Skeletal muscle satellite cell (primary cell): ENCODE measurements around the gene NPAS3.

Experiments
- H3K27me3 ChIP-seq: 2 replicates; pipeline ENCODE4 v1.7.0; 2013; ENCODE audit warnings: low read length; ENCODE audit not compliant: control insufficient read depth, insufficient read depth
- H3K36me3 ChIP-seq: 2 replicates; pipeline ENCODE4 v1.7.0; 2013; ENCODE audit warnings: mild to moderate bottlenecking, control low read depth, low read length; ENCODE audit not compliant: insufficient read depth
- H3K4me1 ChIP-seq: 2 replicates; pipeline ENCODE4 v1.7.0; 2013; ENCODE audit warnings: low read length; ENCODE audit not compliant: control insufficient read depth, insufficient read depth
- H3K4me2 ChIP-seq: 2 replicates; pipeline ENCODE4 v1.7.0; 2013; ENCODE audit warnings: mild to moderate bottlenecking, low read length
- H3K4me3 ChIP-seq: 2 replicates; pipeline ENCODE4 v1.7.0; 2013; ENCODE audit warnings: low read length
- H3K9ac ChIP-seq: 2 replicates; pipeline ENCODE4 v1.7.0; 2013; ENCODE audit warnings: mild to moderate bottlenecking, low read depth, low read length, moderate library complexity
- H3K9me3 ChIP-seq: replicated peaks from 2 replicates; pipeline ENCODE4 v1.7.0; 2013; ENCODE audit warnings: mild to moderate bottlenecking, control low read depth, low read length

Gene NPAS3

DNA sequence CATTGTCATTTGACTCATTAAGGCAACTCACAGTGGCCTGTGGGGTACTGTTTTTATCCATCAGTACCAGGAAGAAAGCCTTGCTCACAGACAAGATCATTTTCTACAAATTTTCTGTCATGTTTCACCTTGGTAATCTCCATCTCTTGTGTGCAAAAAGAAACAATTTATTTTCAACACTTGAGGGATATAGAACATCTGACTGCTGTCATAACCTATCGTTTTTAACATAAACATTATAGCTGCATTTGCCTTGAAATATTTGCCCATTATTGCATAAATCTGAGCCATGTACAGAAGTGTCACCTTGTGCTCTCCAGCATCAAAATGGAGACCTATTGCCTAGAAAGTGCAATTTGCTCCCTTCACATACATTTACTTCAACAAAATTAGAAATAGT lies 300.8 kb downstream of the NPAS3 start:
- Histone ChIP-seq H3K9ac (no peak overlapping the region), H3K9me3 (no peaks in the 10 kb centered on the region)

DNA sequence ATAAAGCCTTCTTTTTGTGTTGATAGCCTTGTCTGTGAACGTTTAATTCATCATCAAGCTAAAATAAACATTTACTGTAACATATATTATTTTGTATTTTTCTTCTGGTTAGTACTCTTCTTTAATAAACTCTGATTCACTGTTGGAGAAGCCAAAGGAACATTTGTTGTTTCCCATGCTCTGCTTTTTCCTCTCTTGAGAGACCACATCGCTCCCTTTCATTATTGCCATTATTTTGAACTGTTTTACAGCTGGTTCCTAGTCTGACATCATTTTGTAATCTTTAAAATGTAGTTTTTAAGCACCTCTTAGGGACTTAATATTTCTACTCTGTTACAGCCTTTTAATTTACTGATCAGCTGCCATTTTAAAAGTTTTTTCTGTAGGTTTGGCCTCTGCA lies 301.8 kb downstream of the NPAS3 start:
- H3K4me1 ChIP-seq, result no peaks in the 10 kb centered on the region
- no peaks in the 10 kb centered on the region for H3K9me3 ChIP-seq
- no peak overlapping the region for H3K4me2 ChIP-seq
- no peaks in the 10 kb centered on the region for H3K36me3 ChIP-seq
- no peak overlapping the region for H3K4me3 ChIP-seq
- H3K9ac ChIP-seq, result no peak overlapping the region
- no peaks in the 10 kb centered on the region for H3K27me3 ChIP-seq

More for the DNA sequence above, 300.8 kb downstream of the NPAS3 start:
- Histone ChIP-seq H3K4me2 (no peak overlapping the region), H3K4me3 (no peak overlapping the region), H3K36me3 (no peaks in the 10 kb centered on the region), H3K27me3 (no peaks in the 10 kb centered on the region), H3K4me1 (no peaks in the 10 kb centered on the region)

DNA sequence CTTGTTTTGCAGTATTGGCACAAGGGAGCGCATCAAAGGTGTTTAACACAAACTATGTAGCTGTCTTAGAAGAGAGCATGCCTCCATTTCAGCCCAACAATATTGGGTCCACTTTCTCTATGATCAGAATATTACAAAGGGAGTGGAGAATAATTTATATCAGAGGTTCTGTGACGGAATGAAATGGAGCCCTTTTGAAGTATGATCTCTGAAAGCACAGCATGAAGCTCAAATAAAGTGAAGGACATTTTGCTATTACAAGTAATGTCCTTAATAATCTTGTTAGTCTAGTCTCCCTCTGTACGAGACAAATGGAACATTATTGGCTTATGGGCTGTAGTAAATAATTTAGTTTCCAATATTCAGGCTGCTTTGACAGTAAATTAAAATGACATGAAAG lies 302.7 kb downstream of the NPAS3 start:
- no peaks in the 10 kb centered on the region for H3K4me1 ChIP-seq
- no peaks in the 10 kb centered on the region for H3K9me3 ChIP-seq
- no peak overlapping the region for H3K4me3 ChIP-seq
- no peaks in the 10 kb centered on the region for H3K27me3 ChIP-seq
- H3K36me3 ChIP-seq, result no peaks in the 10 kb centered on the region
- no peak overlapping the region for H3K4me2 ChIP-seq
- H3K9ac ChIP-seq, result no peak overlapping the region

DNA sequence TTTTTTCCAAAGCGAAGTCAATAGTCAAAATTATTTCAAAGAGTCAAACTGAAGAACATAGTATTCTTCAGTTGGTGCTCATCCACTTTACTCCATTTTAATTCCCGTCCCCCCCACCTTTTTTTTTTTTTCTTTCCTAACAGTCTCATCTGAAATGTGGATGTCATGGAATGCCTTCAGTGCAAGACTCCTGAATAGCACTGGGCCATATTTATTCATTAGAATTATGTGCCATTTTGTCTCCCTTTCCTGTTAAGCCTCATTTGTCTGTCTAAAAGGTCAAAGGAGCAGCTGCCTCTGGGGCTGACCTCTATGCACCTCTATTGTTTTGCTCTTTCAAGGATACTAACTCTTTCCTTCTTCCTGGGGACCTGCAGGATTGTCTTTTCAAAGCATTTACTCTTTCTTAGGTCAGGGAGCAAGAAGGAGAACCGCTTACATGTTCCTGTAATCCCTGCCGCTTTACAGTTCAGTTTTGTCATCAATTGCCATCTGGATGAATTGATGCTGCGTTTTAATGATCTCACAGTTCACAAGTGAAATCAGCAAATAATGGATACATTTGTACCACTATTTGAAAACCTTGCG lies 310.6 kb downstream of the NPAS3 start:
- Histone ChIP-seq H3K9me3 (no peaks in the 10 kb centered on the region), H3K27me3 (no peaks in the 10 kb centered on the region), H3K4me1 (no peaks in the 10 kb centered on the region), H3K9ac (no peak overlapping the region), H3K4me3 (no peak overlapping the region), H3K4me2 (no peak overlapping the region), H3K36me3 (no peaks in the 10 kb centered on the region)

DNA sequence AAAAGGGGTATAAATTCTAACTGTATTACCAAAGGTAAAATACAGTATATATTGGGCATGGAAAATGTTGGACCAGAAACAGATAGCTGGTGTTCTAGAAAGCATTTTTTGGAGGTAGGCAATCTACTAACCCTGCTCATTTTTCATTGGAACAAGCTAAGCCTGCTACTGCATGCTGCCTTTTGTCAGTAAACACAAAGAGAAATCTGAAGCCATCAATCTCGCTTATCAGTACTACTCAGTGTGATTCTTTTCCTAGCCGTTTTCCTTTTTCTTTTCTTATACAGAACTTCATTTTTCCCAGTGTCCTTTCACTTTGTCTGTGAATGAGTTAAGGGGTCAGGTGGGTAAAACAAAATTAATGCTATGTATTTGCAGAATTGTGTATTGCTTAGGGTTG lies 312.3 kb downstream of the NPAS3 start:
- H3K36me3 ChIP-seq, result no peaks in the 10 kb centered on the region
- no peaks in the 10 kb centered on the region for H3K9me3 ChIP-seq
- H3K4me3 ChIP-seq, result no peak overlapping the region
- no peaks in the 10 kb centered on the region for H3K4me1 ChIP-seq
- H3K4me2 ChIP-seq, result no peak overlapping the region
- H3K9ac ChIP-seq, result no peak overlapping the region
- no peaks in the 10 kb centered on the region for H3K27me3 ChIP-seq

DNA sequence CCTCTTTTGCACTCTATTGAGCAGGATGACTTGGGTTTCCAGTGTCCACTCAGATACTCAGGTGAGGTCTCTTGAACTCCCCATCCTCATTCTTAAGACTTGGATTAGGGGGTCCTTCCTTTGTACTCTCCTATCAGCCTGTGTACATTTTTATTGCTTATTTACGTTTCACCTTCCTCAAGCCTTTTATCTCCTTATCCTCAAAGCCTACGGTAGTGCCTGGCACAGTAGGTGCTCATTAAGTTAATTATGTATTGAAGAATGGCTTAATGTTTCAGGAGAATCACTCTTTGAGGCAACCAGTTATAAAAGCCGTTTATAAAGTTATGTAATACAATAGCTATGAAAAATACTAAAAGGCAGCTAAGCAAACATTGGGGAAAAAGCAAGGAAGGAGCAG lies 315.7 kb downstream of the NPAS3 start:
- Histone ChIP-seq H3K4me2 (no peak overlapping the region), H3K9me3 (no peaks in the 10 kb centered on the region), H3K4me3 (no peak overlapping the region), H3K9ac (no peak overlapping the region), H3K27me3 (no peaks in the 10 kb centered on the region), H3K4me1 (no peaks in the 10 kb centered on the region), H3K36me3 (no peaks in the 10 kb centered on the region)

DNA sequence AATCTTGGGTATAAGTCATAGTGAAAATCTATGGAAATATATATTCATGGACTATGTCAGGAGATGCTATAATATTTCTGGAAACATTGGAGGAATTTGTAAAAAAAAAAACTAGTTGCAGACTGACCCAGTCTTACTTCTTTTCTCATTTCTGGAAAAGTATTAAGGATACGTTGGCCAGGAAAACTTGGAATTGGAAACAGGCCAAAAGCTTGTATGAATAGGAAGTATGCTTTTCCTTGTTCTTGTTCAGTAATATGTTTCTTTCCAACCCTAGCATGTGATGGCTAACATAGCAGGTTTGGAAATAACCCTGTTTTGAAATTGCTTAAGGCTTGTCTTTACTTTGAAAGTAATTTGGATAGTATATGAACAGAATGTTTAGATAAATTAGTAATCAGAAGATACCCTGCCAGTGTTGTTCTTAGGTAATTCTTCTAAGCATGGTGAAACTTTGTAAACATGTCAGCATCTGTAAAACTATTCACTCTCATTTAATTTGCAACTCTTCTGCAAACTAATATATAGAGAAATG lies 316.2 kb downstream of the NPAS3 start:
- Histone ChIP-seq H3K4me1 (no peaks in the 10 kb centered on the region), H3K27me3 (no peaks in the 10 kb centered on the region), H3K36me3 (no peaks in the 10 kb centered on the region), H3K4me3 (no peak overlapping the region), H3K9ac (no peak overlapping the region), H3K9me3 (no peaks in the 10 kb centered on the region), H3K4me2 (no peak overlapping the region)

DNA sequence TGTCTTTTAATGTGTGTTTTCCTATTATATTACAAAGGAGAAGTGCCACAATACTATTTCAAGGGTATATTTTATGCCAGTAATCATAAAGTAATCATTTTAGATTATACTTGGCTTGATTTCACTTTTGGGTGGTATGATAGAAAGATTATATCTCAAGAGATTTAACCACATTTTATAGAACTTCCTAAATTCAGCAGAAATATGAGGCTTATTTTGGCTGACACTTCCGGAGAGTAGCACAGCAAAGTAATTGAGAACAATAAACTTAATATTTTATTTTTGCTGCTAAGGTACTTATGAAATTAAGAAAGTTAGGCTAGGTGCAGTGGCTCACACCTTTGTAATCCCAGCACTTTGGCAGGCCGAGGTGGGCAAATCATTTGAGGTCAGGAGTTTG lies 319.1 kb downstream of the NPAS3 start:
- Histone ChIP-seq H3K27me3 (no peaks in the 10 kb centered on the region), H3K9me3 (no peaks in the 10 kb centered on the region), H3K4me3 (no peak overlapping the region), H3K9ac (no peak overlapping the region), H3K4me2 (no peak overlapping the region), H3K4me1 (no peaks in the 10 kb centered on the region), H3K36me3 (no peaks in the 10 kb centered on the region)

DNA sequence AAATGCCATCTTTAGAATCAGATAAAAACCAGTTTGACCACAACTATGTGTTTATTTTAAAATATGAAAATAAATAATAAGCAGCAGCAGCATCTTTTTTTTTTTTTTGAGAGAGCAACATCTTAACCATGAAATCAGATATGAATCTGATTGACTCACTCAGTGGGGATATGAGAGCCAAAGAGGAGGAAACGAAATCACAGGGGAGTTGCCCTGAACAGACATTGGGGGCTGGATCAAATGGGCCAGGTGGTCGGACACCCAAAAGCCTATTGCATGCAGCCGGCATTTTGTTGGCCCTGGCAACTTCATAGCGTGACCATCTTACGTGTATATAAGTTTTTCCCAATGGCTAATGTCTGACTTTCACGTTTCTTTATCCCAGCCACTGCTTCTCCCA lies 321.1 kb downstream of the NPAS3 start:
- Histone ChIP-seq H3K27me3 (no peaks in the 10 kb centered on the region), H3K4me3 (no peak overlapping the region), H3K4me2 (no peak overlapping the region), H3K9me3 (no peaks in the 10 kb centered on the region), H3K4me1 (no peaks in the 10 kb centered on the region), H3K9ac (no peak overlapping the region), H3K36me3 (no peaks in the 10 kb centered on the region)

DNA sequence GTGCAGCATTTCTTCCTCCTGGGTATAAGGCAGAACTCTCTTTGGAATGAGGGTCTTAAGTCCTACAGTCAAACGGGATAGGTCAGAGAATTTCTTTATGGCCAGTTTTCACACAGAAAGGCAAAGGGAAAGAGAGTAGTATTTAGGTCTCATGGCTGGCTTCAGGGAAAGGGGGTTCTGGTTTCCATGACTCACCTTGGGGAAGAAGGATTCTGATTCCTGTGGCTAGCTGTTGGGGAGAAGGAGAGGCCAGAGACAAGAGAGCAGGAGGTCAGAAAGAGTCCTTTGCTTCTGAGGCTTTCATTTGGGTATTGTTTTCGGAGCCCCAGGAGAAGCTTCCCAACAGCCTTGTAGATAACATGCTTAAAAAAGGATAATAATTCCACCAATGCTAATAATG lies 332.5 kb downstream of the NPAS3 start:
- H3K36me3 ChIP-seq, result no peaks in the 10 kb centered on the region
- no peak overlapping the region for H3K4me3 ChIP-seq
- H3K9me3 ChIP-seq, result no peaks in the 10 kb centered on the region
- H3K4me1 ChIP-seq, result no peaks in the 10 kb centered on the region
- H3K4me2 ChIP-seq, result no peak overlapping the region
- no peak overlapping the region for H3K9ac ChIP-seq
- H3K27me3 ChIP-seq, result no peaks in the 10 kb centered on the region

DNA sequence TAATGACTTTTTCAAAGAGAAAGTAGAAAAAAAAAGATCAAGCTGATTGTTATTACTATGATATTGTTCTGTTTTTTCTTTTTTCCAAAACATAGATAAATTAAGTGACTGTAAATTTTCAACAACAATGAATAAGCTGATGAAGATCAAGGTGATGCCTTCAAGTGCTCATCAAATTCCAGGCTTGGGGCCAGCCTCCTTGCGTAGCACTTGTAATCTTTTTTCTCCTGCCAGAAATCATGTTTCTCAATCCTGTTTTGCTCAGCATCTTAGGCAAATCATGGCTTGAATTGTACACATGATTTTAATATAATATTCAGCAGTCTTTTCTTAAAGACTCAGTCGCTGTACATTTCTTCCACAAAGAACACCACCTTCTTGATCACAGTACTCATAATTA lies 333.2 kb downstream of the NPAS3 start:
- Histone ChIP-seq H3K4me1 (no peaks in the 10 kb centered on the region), H3K4me3 (no peak overlapping the region), H3K36me3 (no peaks in the 10 kb centered on the region), H3K9ac (no peak overlapping the region), H3K4me2 (no peak overlapping the region), H3K27me3 (no peaks in the 10 kb centered on the region), H3K9me3 (no peaks in the 10 kb centered on the region)

DNA sequence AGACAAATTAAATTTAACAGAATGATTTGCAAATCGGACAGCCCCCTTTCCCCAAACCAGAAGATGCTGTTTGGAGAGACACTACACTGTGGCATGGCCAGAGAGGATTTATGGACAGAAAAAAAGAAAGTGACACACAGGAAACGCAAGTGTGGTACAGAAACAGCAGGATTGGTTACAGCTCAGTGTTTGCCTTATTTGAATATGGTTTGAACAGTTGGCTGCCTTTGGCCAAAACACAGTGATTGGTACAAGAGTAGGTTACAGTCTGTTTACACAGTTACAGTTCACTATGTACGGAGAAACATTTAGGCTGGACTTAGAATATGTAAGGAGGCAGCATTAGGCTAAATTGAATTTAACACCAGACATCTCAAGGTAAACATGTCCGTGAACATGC lies 335.3 kb downstream of the NPAS3 start:
- Histone ChIP-seq H3K27me3 (peaks cover 3% of the 10 kb centered on the region), H3K4me2 (no peak overlapping the region), H3K9me3 (no peaks in the 10 kb centered on the region), H3K4me1 (no peaks in the 10 kb centered on the region), H3K36me3 (no peaks in the 10 kb centered on the region), H3K4me3 (no peak overlapping the region), H3K9ac (no peak overlapping the region)
